Lung (tissue), 12 donors: ENCODE measurements around the gene KRTAP12-2. TPM values are rescaled to one million over a fixed set of nuclear protein-coding genes. Genes with fewer than 3 reads are reported as not detected.

Source experiments
- ATAC-seq: fragments of 200-7000 bp; cut with Tn5 transposase; one replicate; pipeline ENCODE4 v1.9.1; 2020; ENCODE audit warnings: moderate number of reproducible peaks; ENCODE audit not compliant: insufficient read depth, low FRiP score
- DNase-seq, 3 donors: peaks; one replicate each; pipeline ENCODE4 v3.0.0-alpha.2; 2013 to 2017
- H3K27ac ChIP-seq, 2 donors: one replicate each; pipeline ENCODE4 v1.5.1; 2013; ENCODE audit warnings: mild to moderate bottlenecking in 2 of 2, moderate library complexity in 2 of 2, control low read depth in 1 of 2, inconsistent platforms in 1 of 2, low read depth in 1 of 2, low read length in 1 of 2
- H3K27me3 ChIP-seq, 3 donors: one replicate each; pipeline ENCODE4 v1.5.1; 2013; ENCODE audit warnings: low read length in 2 of 3; ENCODE audit not compliant: control insufficient read depth in 3 of 3, insufficient read depth in 3 of 3
- H3K36me3 ChIP-seq, 4 donors: one replicate each; pipeline ENCODE4 v1.5.1; 2013; ENCODE audit warnings: low read length in 4 of 4, mild to moderate bottlenecking in 1 of 4, moderate library complexity in 1 of 4; ENCODE audit not compliant: control insufficient read depth in 4 of 4, insufficient read depth in 4 of 4
- H3K4me1 ChIP-seq, 5 donors: one replicate each; pipeline ENCODE4 v1.5.1; 2013; ENCODE audit warnings: low read length in 5 of 5, mild to moderate bottlenecking in 2 of 5, moderate library complexity in 1 of 5; ENCODE audit not compliant: control insufficient read depth in 5 of 5, insufficient read depth in 5 of 5
- H3K4me3 ChIP-seq: one replicate; pipeline ENCODE4 v1.5.1; 2013; ENCODE audit warnings: mild to moderate bottlenecking, control low read depth, moderate library complexity
- H3K9ac ChIP-seq, 2 donors: one replicate each; pipeline ENCODE4 v1.5.1; 2013; ENCODE audit warnings: low read length in 2 of 2, control low read depth in 1 of 2; ENCODE audit not compliant: insufficient read depth in 1 of 2
- H3K9me3 ChIP-seq, 4 donors: one replicate each; pipeline ENCODE4 v1.5.1; 2013; ENCODE audit warnings: low read length in 3 of 4, mild to moderate bottlenecking in 1 of 4, moderate library complexity in 1 of 4; ENCODE audit not compliant: control insufficient read depth in 4 of 4, insufficient read depth in 3 of 4
- WGBS, 2 donors: extraction: QIAGEN DNeasy Blood & Tissue Kit; methylation state at CpG; one replicate each; pipeline ENCODE4 v1.1.7; 2013; 5-methylcytosine and 5-hydroxymethylcytosine counted together
- polyA plus RNA-seq, 2 donors: library from polyadenylated mRNA; stranded (reverse); fragments of 200-250 nt; gene quantifications; one replicate each; pipeline ENCODE4 v1.2.1, GENCODE V29; 2013
- total RNA-seq, 2 donors: library from RNA; depleted of rRNA in 1 of 2; stranded (reverse); fragments of >200 nt in 1 of 2; gene quantifications; one replicate each; pipeline ENCODE4 v1.2.1, GENCODE V29; 2014 to 2021
- TF ChIP-seq, protein P1 (sequence below): IDR thresholded peaks from 2 replicates; pipeline ENCODE4 v1.5.1; 2012; ENCODE audit warnings: mild to moderate bottlenecking; ENCODE audit errors: control extremely low read depth, extremely low read depth
- donor health status: control.
- donor health status: control.
- donor health status: Bipolar disorder and iron deficiency.
- donor health status: healthy.
- donor health status: DM: yes; HTN: yes; CAD: no.

Gene KRTAP12-2
- total and polyA plus RNA-seq, 4 donors: not detected

DNA sequence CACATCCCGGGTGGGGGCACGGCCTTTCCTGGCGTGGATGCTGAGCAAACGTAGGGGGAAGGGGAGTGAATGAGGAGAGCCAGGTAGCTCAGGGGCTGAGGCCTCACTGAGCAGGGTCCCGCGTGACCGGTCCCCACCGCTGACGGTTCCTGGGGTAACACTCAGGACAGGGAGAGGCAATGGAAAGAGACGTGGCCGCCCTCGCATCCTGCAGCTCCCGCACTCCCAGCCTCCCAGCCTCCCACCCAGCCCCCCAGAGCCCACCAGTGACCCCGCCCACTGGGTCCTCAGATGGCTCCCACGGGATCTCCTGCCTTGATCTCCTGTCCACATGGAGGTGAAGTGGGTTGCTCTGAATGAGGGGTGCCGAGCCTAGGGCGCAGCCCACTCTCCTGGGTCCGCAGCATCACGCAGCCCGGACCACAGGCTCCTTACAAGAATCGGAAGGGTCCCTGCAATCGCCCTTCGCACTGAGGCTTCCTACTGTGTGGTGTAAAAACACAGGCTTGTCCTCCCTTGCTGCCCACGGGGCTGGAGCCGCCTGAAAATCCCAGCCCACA, 42.2 kb upstream of the KRTAP12-2 start:
- peaks cover 39 to 87% (median 63%) of the 10 kb centered on the region in 3 donors for H3K27me3 ChIP-seq
- WGBS, 2 donors: 7 to 16% methylated on average over 24 to 25 of the region's 25 CpGs
- H3K4me1 ChIP-seq: peaks cover 0 to 30% (median 8%) of the 10 kb centered on the region in 5 donors
- DNase-seq (peak in 1 of 3 donors; percentile 10), ATAC-seq (no peak)
- H3K9ac ChIP-seq: no peak overlapping the region
- H3K36me3 ChIP-seq: no peaks in the 10 kb centered on the region
- H3K27ac ChIP-seq: no peak overlapping the region
- peaks cover 0 to 16% (median 0%) of the 10 kb centered on the region in 4 donors for H3K9me3 ChIP-seq
- H3K4me3 ChIP-seq: no peak overlapping the region
- TF ChIP-seq, protein P1, sequence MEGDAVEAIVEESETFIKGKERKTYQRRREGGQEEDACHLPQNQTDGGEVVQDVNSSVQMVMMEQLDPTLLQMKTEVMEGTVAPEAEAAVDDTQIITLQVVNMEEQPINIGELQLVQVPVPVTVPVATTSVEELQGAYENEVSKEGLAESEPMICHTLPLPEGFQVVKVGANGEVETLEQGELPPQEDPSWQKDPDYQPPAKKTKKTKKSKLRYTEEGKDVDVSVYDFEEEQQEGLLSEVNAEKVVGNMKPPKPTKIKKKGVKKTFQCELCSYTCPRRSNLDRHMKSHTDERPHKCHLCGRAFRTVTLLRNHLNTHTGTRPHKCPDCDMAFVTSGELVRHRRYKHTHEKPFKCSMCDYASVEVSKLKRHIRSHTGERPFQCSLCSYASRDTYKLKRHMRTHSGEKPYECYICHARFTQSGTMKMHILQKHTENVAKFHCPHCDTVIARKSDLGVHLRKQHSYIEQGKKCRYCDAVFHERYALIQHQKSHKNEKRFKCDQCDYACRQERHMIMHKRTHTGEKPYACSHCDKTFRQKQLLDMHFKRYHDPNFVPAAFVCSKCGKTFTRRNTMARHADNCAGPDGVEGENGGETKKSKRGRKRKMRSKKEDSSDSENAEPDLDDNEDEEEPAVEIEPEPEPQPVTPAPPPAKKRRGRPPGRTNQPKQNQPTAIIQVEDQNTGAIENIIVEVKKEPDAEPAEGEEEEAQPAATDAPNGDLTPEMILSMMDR: no peak

DNA sequence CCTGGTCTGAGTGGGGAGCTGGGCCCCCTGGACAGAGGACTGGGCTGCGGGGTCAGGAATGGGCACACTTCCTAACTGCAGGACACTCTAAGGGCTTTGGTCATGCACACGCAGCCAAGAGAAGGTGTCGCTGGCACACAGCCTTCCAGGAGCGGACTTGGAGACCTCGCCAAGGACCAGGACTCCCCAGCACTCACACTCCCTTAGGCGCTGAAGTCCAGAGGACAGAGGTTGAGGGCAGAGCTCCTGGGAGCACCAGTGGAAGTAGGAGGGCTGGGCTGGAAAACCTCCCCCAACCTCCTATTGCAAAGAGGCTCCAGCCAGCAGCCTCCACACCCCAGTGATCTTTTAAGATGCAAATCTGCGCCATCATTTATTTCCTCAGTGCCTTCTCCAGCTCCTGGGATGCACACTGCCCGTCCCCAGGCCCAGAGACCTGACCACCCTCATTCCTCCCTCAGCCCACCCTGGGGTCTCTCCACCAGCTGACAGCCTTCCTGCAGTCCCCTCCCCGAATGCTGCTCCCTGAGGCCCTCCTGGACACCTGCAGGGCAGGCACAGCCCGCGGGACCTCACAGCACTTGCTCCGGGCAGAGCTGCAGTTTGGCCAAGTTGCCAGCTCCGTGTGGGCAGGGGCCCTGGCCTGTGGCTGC, 41.6 kb upstream of the KRTAP12-2 start:
- H3K36me3 ChIP-seq: no peaks in the 10 kb centered on the region
- no peak overlapping the region for H3K4me3 ChIP-seq
- DNase-seq: peak in 1 of 3 donors; percentile 11
- no peak overlapping the region for H3K27ac ChIP-seq
- WGBS, 2 donors: 2 to 14% methylated on average over 13 of the region's 13 CpGs
- ATAC-seq: no peak
- peaks cover 39 to 87% (median 57%) of the 10 kb centered on the region in 3 donors for H3K27me3 ChIP-seq
- H3K9me3 ChIP-seq: peaks cover 0 to 16% (median 0%) of the 10 kb centered on the region in 4 donors
- TF ChIP-seq, protein P1: no peak
- H3K9ac ChIP-seq: no peak overlapping the region
- peaks cover 0 to 30% (median 8%) of the 10 kb centered on the region in 5 donors for H3K4me1 ChIP-seq

DNA sequence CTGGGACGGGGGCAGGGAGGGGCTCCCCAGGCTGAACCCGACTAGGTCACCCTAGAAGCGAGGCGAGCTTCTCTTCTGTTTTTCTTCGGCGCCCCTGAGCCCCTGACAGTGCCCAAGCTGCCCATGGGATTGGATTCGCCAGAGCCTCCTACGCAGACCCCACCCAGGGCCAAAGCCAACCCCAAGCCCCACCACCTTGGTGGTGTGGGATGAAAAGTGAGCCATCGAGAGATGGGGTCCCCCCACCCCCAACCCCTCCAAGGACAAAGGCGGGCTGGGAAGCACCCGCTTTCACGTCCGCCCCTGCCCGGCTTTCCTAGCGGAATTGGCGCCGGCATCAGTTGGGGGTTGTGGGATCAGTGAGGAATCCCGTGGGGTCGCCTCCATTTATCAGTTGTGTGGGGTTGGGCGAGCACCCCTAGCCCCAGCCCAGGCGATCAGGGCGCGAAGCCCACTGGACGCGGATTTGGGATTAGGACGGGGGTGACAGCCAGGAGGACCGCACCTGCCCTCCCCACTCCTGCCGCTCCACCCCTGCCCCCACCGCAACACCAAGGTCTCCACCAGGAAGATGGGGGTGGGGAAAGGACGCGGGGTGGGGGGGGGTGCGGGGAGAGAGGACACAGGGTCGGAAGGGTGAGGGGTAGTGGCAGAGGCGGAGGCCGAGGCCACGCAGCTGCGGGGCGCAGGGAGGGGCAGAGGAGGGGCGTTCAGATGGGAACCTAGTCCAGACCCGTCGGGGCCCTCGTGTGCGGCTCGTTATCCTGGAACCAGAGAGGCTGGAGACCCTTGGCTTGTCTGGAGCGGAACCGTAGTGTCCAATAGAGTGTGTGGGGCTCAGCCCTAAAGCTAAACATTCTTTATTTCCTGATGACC, 40.2 kb upstream of the KRTAP12-2 start:
- 9 to 11% methylated on average over 44 to 46 of the region's 46 CpGs for WGBS, 2 donors
- peaks cover 0 to 21% (median 8%) of the 10 kb centered on the region in 5 donors for H3K4me1 ChIP-seq
- peaks cover 39 to 81% (median 47%) of the 10 kb centered on the region in 3 donors for H3K27me3 ChIP-seq
- H3K9me3 ChIP-seq: peaks cover 0 to 16% (median 0%) of the 10 kb centered on the region in 4 donors
- DNase-seq (no peak), ATAC-seq (no peak)
- TF ChIP-seq, protein P1: no peak
- H3K9ac ChIP-seq: no peak overlapping the region
- H3K27ac ChIP-seq: no peak overlapping the region
- H3K36me3 ChIP-seq: no peaks in the 10 kb centered on the region
- no peak overlapping the region for H3K4me3 ChIP-seq
